ENCODE results near the gene FN3K. TPM values are rescaled to one million over a fixed set of nuclear protein-coding genes. Genes with fewer than 3 reads are reported as not detected.

The FN3K gene
- polyA plus RNA-seq, 3 donors, result 0.15 TPM; not detected in 2

- H3K9ac ChIP-seq (ENCODE audit: insufficient read depth, low read length, poor library complexity, severe bottlenecking), result no peak overlapping the region
- H3K79me2 ChIP-seq (ENCODE audit: insufficient read depth, low read length), result no peaks in the 10 kb centered on the region
- H3K27me3 Mint-ChIP-seq (ENCODE audit: low read depth in 3 of 3), result peaks cover 2 to 14% (median 7%) of the 10 kb centered on the region in 3 donors
- peaks cover 9 to 16% of the 10 kb centered on the region in 2 donors for H3K4me1 ChIP-seq (ENCODE audit: control insufficient read depth in 1 of 2, insufficient read depth in 2 of 2, low read length in 2 of 2)
- H3K36me3 Mint-ChIP-seq, result no peaks in the 10 kb centered on the region
- H3K36me3 ChIP-seq (replicated peaks in 1 of 2; ENCODE audit: control insufficient read depth in 1 of 2, insufficient read depth in 2 of 2, low read length in 2 of 2), result no peaks in the 10 kb centered on the region
- intact Hi-C loops (cut with micrococcal nuclease), result no loop called here
- H3K4me3 ChIP-seq (replicated peaks in 1 of 3; ENCODE audit: low read depth in 2 of 3, low read length in 3 of 3), result no peak overlapping the region
- H3K9me3 Mint-ChIP-seq, result peaks cover 0 to 2% (median 0%) of the 10 kb centered on the region in 7 donors
- no peaks in the 10 kb centered on the region for H4K20me1 ChIP-seq (ENCODE audit: insufficient read depth, low read length)
- H2AFZ ChIP-seq (ENCODE audit: insufficient read depth, low read depth, low read length, poor library complexity, severe bottlenecking), result no peak overlapping the region
- H3K4me3 Mint-ChIP-seq, result no peak overlapping the region
- no peak overlapping the region for H3K4me2 ChIP-seq (replicated peaks; ENCODE audit: extremely low read depth, low read length, poor library complexity, severe bottlenecking)
- WGBS (ENCODE audit: insufficient coverage), result 84% methylated on average over 17 of the region's 20 CpGs
- H3K27ac ChIP-seq (ENCODE audit: low read depth in 1 of 2, low read length in 2 of 2), result no peak overlapping the region
- H3K27ac Mint-ChIP-seq, result no peak overlapping the region
- no peaks in the 10 kb centered on the region for H3K9me3 ChIP-seq (replicated peaks in 1 of 2; ENCODE audit: control insufficient read depth in 1 of 2, insufficient read depth in 1 of 2, low read length in 2 of 2)
- H3K27me3 ChIP-seq (ENCODE audit: control insufficient read depth in 2 of 2, insufficient read depth in 2 of 2, low read length in 2 of 2), result peaks cover 4 to 11% of the 10 kb centered on the region in 2 donors
- H3K4me1 Mint-ChIP-seq, result peaks cover 6% of the 10 kb centered on the region
- TF ChIP-seq CTCF (IDR thresholded peaks at IDR 0.05), result no peak
- DNase-seq, result no peak
These were observed 33.0 kb upstream of the FN3K start for GRCh38 chr17:82702231-82702927.

- Mint-ChIP-seq H3K9me3 (peaks cover 0 to 4% (median 0%) of the 10 kb centered on the region in 7 donors), H3K4me3 (no peak overlapping the region), H3K4me1 (peaks cover 8% of the 10 kb centered on the region), H3K27ac (no peak overlapping the region), H3K27me3 (ENCODE audit: low read depth in 3 of 3) (peaks cover 0 to 6% (median 4%) of the 10 kb centered on the region in 3 donors), H3K36me3 (no peaks in the 10 kb centered on the region)
- 86% methylated on average over 20 of the region's 26 CpGs for WGBS (ENCODE audit: insufficient coverage)
- Histone ChIP-seq H3K4me2 (replicated peaks; ENCODE audit: extremely low read depth, low read length, poor library complexity, severe bottlenecking) (no peak overlapping the region), H3K4me3 (replicated peaks in 1 of 3; ENCODE audit: low read depth in 2 of 3, low read length in 3 of 3) (no peak overlapping the region), H3K4me1 (ENCODE audit: control insufficient read depth in 1 of 2, insufficient read depth in 2 of 2, low read length in 2 of 2) (peaks cover 5 to 9% of the 10 kb centered on the region in 2 donors), H3K27ac (ENCODE audit: low read depth in 1 of 2, low read length in 2 of 2) (no peak overlapping the region), H3K36me3 (replicated peaks in 1 of 2; ENCODE audit: control insufficient read depth in 1 of 2, insufficient read depth in 2 of 2, low read length in 2 of 2) (no peaks in the 10 kb centered on the region), H3K27me3 (ENCODE audit: control insufficient read depth in 2 of 2, insufficient read depth in 2 of 2, low read length in 2 of 2) (peaks cover 0 to 7% of the 10 kb centered on the region in 2 donors), H2AFZ (ENCODE audit: insufficient read depth, low read depth, low read length, poor library complexity, severe bottlenecking) (no peak overlapping the region), H3K9me3 (replicated peaks in 1 of 2; ENCODE audit: control insufficient read depth in 1 of 2, insufficient read depth in 1 of 2, low read length in 2 of 2) (no peaks in the 10 kb centered on the region), H4K20me1 (ENCODE audit: insufficient read depth, low read length) (no peaks in the 10 kb centered on the region), H3K79me2 (ENCODE audit: insufficient read depth, low read length) (no peaks in the 10 kb centered on the region), H3K9ac (ENCODE audit: insufficient read depth, low read length, poor library complexity, severe bottlenecking) (no peak overlapping the region)
- no peak for DNase-seq
- no peak for TF ChIP-seq CTCF (IDR thresholded peaks at IDR 0.05)
- intact Hi-C loops (cut with micrococcal nuclease), result no loop called here
These were observed 32.2 kb upstream of the FN3K start for GRCh38 chr17:82703036-82703745.
